Measurements from ENCODE around the gene ADAM19.

GRCh38 chr5:157552650-157553049, 22.9 kb downstream of the ADAM19 start:
- TF ChIP-seq CTCF (IDR thresholded peaks at IDR 0.05) = no peak
- no peak for TF ChIP-seq EP300 (IDR thresholded peaks at IDR 0.05; ENCODE audit: borderline replicate concordance in 1 of 2, low read depth in 1 of 2, low read length in 1 of 2)
- TF ChIP-seq CHD2 (IDR thresholded peaks at IDR 0.05; ENCODE audit: low read length, partially characterized antibody) = no peak
- no peak for TF ChIP-seq NFIC (IDR thresholded peaks at IDR 0.05; ENCODE audit: borderline replicate concordance)
- no peak for TF ChIP-seq TAF1 (IDR thresholded peaks at IDR 0.05; ENCODE audit: borderline replicate concordance, low read depth, low read length)
- TF ChIP-seq REST (IDR thresholded peaks at IDR 0.05; ENCODE audit: low read depth, low read length) = no peak
- TF ChIP-seq NRF1 (IDR thresholded peaks at IDR 0.05; ENCODE audit: low read depth, low read length) = no peak
- no peak for TF ChIP-seq POLR2AphosphoS5 (IDR thresholded peaks at IDR 0.05; ENCODE audit: low read depth, low read length)
- no peak for TF ChIP-seq FOSL2 (IDR thresholded peaks at IDR 0.05; ENCODE audit: borderline replicate concordance, low read depth)
- no peak for TF ChIP-seq ZBTB33 (IDR thresholded peaks at IDR 0.05; ENCODE audit: borderline replicate concordance, low read depth)
- no peak for TF ChIP-seq SMC3 (IDR thresholded peaks at IDR 0.05; ENCODE audit: low read depth, low read length)
- no peak for TF ChIP-seq USF2 (IDR thresholded peaks at IDR 0.05; ENCODE audit: borderline replicate concordance, low read depth, low read length)

All from SK-N-SH (cell line).